Myometrial cell (primary cell): Measurements from ENCODE around the gene RAB28. TPM values are rescaled to one million over a fixed set of nuclear protein-coding genes. Genes with fewer than 3 reads are reported as not detected.

Experiments used
- total RNA-seq: library from RNA; depleted of rRNA; stranded (reverse); fragments of >200 nt; gene quantifications from 2 replicates; pipeline ENCODE4 v1.2.3, GENCODE V29; 2015

Gene RAB28
- 15.6 and 23.2 TPM in 2 replicates for total RNA-seq

GRCh38 chr4:13484122-13484748 lies at the start of gene RAB28:
TSS of gene RAB28 (minus strand) at chr4:13484340.

Other genes with a start within 250 kb of the RAB28 start
- gene NKX3-2, start 60.2 kb upstream of the RAB28 start, total RNA-seq, result 0.29 TPM in 1 of 2 replicates, not detected in the other
- gene BOD1L1, start 143.4 kb upstream of the RAB28 start, total RNA-seq, result 5.8 and 14.4 TPM in 2 replicates